ENCODE results near the gene GPR18.

GPR18 gene

GRCh38 chr13:99266827-99267226 is 8.6 kb upstream of the GPR18 start:
- TF ChIP-seq, protein P1, sequence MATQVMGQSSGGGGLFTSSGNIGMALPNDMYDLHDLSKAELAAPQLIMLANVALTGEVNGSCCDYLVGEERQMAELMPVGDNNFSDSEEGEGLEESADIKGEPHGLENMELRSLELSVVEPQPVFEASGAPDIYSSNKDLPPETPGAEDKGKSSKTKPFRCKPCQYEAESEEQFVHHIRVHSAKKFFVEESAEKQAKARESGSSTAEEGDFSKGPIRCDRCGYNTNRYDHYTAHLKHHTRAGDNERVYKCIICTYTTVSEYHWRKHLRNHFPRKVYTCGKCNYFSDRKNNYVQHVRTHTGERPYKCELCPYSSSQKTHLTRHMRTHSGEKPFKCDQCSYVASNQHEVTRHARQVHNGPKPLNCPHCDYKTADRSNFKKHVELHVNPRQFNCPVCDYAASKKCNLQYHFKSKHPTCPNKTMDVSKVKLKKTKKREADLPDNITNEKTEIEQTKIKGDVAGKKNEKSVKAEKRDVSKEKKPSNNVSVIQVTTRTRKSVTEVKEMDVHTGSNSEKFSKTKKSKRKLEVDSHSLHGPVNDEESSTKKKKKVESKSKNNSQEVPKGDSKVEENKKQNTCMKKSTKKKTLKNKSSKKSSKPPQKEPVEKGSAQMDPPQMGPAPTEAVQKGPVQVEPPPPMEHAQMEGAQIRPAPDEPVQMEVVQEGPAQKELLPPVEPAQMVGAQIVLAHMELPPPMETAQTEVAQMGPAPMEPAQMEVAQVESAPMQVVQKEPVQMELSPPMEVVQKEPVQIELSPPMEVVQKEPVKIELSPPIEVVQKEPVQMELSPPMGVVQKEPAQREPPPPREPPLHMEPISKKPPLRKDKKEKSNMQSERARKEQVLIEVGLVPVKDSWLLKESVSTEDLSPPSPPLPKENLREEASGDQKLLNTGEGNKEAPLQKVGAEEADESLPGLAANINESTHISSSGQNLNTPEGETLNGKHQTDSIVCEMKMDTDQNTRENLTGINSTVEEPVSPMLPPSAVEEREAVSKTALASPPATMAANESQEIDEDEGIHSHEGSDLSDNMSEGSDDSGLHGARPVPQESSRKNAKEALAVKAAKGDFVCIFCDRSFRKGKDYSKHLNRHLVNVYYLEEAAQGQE (IDR thresholded peaks at IDR 0.05; ENCODE audit: insufficient replicate concordance, low read depth), result no peak
- TF ChIP-seq GABPA (IDR thresholded peaks at IDR 0.05; ENCODE audit: low read depth) (no peak), CTCF (IDR thresholded peaks at IDR 0.05; ENCODE audit: insufficient read depth, low read length) (no peak), POLR2AphosphoS5 (IDR thresholded peaks at IDR 0.05; ENCODE audit: low read depth) (no peak), SPI1 (IDR thresholded peaks at IDR 0.05; ENCODE audit: borderline replicate concordance, low read depth) (no peak)
- no peak overlapping the region for H3K27ac ChIP-seq (replicated peaks)
- no peaks in the 10 kb centered on the region for H3K27me3 ChIP-seq (ENCODE audit: insufficient read depth, poor library complexity, severe bottlenecking)
- DNase-seq (ENCODE audit: low read depth in 1 of 2, low spot score in 1 of 2), result no peak
- no peak overlapping the region for H3K4me3 ChIP-seq (replicated peaks; ENCODE audit: insufficient read depth, low read length)

GRCh38 chr13:99265821-99266426 is 7.7 kb upstream of the GPR18 start:
- TF ChIP-seq GABPA (IDR thresholded peaks at IDR 0.05; ENCODE audit: low read depth) (no peak), CTCF (IDR thresholded peaks at IDR 0.05; ENCODE audit: insufficient read depth, low read length) (peak; percentile 25)
- Histone ChIP-seq H3K27me3 (ENCODE audit: insufficient read depth, poor library complexity, severe bottlenecking) (no peaks in the 10 kb centered on the region), H3K27ac (replicated peaks) (no peak overlapping the region), H3K4me3 (replicated peaks; ENCODE audit: insufficient read depth, low read length) (no peak overlapping the region)
- no peak for DNase-seq (ENCODE audit: low read depth in 1 of 2, low spot score in 1 of 2)

DNA sequence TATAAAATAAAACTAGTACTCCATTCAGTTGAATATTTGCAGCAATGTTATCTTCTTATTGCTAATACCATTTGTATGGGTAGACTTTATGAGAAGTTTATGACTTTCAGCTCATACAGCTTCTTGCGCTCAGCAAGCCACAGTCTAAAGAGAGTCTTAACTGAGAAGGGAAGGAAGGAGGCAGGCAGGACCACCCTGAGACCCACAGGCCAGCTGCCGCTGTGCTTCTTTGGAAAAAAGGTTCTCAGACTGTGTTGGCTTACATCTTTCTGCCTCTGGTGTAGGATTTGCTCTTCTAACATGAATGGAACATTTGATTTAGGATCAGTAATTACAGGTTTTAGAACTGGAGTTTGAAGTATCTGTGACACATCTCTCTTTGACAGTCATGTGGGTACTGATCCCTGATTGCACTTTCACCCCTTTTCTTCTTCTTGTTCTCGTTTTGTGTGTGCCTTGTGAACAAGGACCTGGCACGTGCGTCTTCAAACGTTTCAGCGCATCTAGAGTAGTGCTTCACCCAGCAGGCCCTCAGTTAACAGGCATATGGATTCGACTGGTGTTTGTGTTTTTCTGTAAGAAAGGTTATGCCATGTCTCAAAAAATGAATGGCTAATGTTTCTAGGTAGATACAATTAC is 7.1 kb upstream of the GPR18 start:
- no peak for DNase-seq (ENCODE audit: low read depth in 1 of 2, low spot score in 1 of 2)
- H3K27me3 ChIP-seq (ENCODE audit: insufficient read depth, poor library complexity, severe bottlenecking), result no peaks in the 10 kb centered on the region
- H3K27ac ChIP-seq (replicated peaks), result no peak overlapping the region
- no peak overlapping the region for H3K4me3 ChIP-seq (replicated peaks; ENCODE audit: insufficient read depth, low read length)
- no peak for TF ChIP-seq SPI1 (IDR thresholded peaks at IDR 0.05; ENCODE audit: borderline replicate concordance, low read depth)
- TF ChIP-seq CTCF (IDR thresholded peaks at IDR 0.05; ENCODE audit: insufficient read depth, low read length), result no peak
- TF ChIP-seq, protein P1 (IDR thresholded peaks at IDR 0.05; ENCODE audit: insufficient replicate concordance, low read depth), result no peak
- TF ChIP-seq GABPA (IDR thresholded peaks at IDR 0.05; ENCODE audit: low read depth), result no peak
- no peak for TF ChIP-seq POLR2AphosphoS5 (IDR thresholded peaks at IDR 0.05; ENCODE audit: low read depth)
